AML-193 (cell line): ENCODE data around the gene PPP1R1A.

ENCODE experiments used
- DNase-seq, 2 experiments: peaks; one replicate each; lab custom pipeline; 2025; lab: John Stamatoyannopoulos, UW

PPP1R1A gene

DNA sequence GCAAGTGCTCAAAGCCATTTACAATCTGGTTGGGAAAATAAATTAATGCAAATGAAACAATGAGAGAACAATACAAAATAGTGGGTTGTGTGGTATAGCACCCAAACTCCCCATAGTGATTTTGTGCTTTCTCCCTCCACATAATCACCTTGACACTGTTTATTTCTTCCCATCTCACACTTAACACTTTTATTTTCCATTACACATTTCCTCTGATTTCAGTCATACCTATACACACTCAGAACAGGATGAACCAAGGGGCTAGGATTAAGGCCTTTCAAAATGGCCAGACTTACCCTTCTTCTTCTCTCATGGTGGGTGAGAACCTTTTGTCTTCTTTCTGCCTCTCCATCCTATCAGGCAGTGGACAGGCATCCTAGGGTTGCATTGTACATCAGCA is 53.0 kb downstream of the PPP1R1A start:
- DNase-seq: no peak

DNA sequence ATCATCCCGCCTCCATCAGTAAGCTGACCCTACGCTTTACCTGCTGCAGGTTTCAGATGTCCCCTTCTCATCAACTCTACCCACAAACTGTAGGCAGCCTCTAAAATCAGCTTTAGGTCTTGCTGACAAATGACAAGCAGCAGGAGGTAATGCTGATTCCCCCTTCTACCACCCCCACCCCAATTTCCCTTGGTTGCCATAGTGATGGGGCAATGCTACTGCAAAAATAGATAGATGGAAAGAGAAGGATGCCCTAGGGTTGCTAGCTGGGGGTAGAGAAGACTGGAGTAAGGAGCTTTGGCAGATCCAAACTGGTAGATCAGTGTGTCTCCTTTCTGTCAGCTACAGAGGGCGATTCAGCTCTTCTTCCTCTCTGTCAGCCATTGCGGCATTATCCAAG is 58.9 kb downstream of the PPP1R1A start:
- DNase-seq: no peak
